ENCODE data around the gene IKZF2. TPM values are rescaled to one million over a fixed set of nuclear protein-coding genes. Genes with fewer than 3 reads are reported as not detected.

The IKZF2 gene
- total and polyA plus RNA-seq, 9 of the 15 experiments (the other 6 are each of a cell fraction or from before 2014, with no cell fraction given), result 0.04 to 0.54 (median 0.22) TPM

DNA sequence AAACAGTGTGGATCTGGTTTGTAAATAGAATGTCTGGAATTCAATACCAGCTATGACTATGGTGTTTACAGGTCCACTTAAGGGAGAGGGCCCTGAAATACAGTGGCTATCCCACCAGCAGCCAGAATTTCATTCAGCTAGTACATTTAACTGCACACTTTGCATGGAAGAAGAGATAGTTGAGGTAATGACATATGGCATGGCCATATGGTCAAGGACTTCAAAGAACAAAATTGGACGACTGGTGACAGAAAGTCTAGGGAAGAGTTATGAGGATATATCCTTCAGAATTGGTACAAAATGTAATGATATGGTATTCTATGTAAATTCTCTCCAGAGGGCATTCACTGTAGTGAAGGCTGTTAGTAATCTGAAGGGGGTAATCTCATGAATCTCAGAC lies 105.0 kb downstream of the IKZF2 start:
- DNase-seq (ENCODE audit: extremely low read depth in 1 of 4, low spot score in 3 of 4) (no peak), ATAC-seq (no peak), FAIRE-seq (no peak)
- no peaks in the 10 kb centered on the region for H3K27me3 ChIP-seq (ENCODE audit: control insufficient read depth in 2 of 2, insufficient read depth in 2 of 2, low read length in 2 of 2)
- H3K9me1 ChIP-seq (ENCODE audit: control insufficient read depth, insufficient read depth, low read length), result no peaks in the 10 kb centered on the region
- no peaks in the 10 kb centered on the region for H3K79me2 ChIP-seq (ENCODE audit: control insufficient read depth, insufficient read depth, low read length)
- H3K9ac ChIP-seq (ENCODE audit: insufficient read depth in 1 of 2, low read depth in 2 of 2, low read length in 2 of 2), result no peak overlapping the region
- H3K36me3 ChIP-seq (ENCODE audit: control insufficient read depth, insufficient read depth, low read length), result no peaks in the 10 kb centered on the region
- TF ChIP-seq ZC3H11A (IDR thresholded peaks at IDR 0.05; ENCODE audit: low read depth, low read length) (no peak), FOXP1 (CRISPR knock-in tag; IDR thresholded peaks at IDR 0.05) (no peak), RBM22 (IDR thresholded peaks at IDR 0.05; ENCODE audit: low read depth, low read length, poor library complexity, severe bottlenecking) (no peak), ZNF384 (IDR thresholded peaks at IDR 0.05; ENCODE audit: low read depth, low read length) (no peak), NCOA1 (IDR thresholded peaks at IDR 0.05; ENCODE audit: low read depth) (no peak), HNRNPL (IDR thresholded peaks at IDR 0.05; ENCODE audit: low read depth, low read length) (no peak), C11orf30 (IDR thresholded peaks at IDR 0.05; ENCODE audit: low read depth) (no peak), DPF2 (IDR thresholded peaks at IDR 0.05) (no peak), ZNF282 (CRISPR knock-in tag; IDR thresholded peaks at IDR 0.05) (no peak), JUND (IDR thresholded peaks at IDR 0.05; ENCODE audit: borderline replicate concordance, low read depth, low read length) (no peak), JUND (tag; IDR thresholded peaks at IDR 0.05; ENCODE audit: borderline replicate concordance, low read depth, low read length) (no peak), SAFB (IDR thresholded peaks at IDR 0.05; ENCODE audit: borderline replicate concordance, low read depth, low read length) (no peak), RBFOX2 (IDR thresholded peaks at IDR 0.05; ENCODE audit: low read depth, low read length) (no peak), PTTG1 (tag; IDR thresholded peaks at IDR 0.05; ENCODE audit: low read depth) (no peak), KDM4B (IDR thresholded peaks at IDR 0.05; ENCODE audit: borderline replicate concordance in 2 of 2, low read depth in 1 of 2) (no peak), MEF2D (tag; conservative IDR thresholded peaks at IDR 0.05; ENCODE audit: low read depth) (no peak)
- TF ChIP-seq, protein P1, sequence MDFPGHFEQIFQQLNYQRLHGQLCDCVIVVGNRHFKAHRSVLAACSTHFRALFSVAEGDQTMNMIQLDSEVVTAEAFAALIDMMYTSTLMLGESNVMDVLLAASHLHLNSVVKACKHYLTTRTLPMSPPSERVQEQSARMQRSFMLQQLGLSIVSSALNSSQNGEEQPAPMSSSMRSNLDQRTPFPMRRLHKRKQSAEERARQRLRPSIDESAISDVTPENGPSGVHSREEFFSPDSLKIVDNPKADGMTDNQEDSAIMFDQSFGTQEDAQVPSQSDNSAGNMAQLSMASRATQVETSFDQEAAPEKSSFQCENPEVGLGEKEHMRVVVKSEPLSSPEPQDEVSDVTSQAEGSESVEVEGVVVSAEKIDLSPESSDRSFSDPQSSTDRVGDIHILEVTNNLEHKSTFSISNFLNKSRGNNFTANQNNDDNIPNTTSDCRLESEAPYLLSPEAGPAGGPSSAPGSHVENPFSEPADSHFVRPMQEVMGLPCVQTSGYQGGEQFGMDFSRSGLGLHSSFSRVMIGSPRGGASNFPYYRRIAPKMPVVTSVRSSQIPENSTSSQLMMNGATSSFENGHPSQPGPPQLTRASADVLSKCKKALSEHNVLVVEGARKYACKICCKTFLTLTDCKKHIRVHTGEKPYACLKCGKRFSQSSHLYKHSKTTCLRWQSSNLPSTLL (IDR thresholded peaks at IDR 0.05), result no peak
- TF ChIP-seq, protein P2, sequence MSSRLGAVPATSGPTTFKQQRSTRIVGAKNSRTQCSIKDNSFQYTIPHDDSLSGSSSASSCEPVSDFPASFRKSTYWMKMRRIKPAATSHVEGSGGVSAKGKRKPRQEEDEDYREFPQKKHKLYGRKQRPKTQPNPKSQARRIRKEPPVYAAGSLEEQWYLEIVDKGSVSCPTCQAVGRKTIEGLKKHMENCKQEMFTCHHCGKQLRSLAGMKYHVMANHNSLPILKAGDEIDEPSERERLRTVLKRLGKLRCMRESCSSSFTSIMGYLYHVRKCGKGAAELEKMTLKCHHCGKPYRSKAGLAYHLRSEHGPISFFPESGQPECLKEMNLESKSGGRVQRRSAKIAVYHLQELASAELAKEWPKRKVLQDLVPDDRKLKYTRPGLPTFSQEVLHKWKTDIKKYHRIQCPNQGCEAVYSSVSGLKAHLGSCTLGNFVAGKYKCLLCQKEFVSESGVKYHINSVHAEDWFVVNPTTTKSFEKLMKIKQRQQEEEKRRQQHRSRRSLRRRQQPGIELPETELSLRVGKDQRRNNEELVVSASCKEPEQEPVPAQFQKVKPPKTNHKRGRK (tag; IDR thresholded peaks at IDR 0.05), result no peak
- TF ChIP-seq, protein P3, sequence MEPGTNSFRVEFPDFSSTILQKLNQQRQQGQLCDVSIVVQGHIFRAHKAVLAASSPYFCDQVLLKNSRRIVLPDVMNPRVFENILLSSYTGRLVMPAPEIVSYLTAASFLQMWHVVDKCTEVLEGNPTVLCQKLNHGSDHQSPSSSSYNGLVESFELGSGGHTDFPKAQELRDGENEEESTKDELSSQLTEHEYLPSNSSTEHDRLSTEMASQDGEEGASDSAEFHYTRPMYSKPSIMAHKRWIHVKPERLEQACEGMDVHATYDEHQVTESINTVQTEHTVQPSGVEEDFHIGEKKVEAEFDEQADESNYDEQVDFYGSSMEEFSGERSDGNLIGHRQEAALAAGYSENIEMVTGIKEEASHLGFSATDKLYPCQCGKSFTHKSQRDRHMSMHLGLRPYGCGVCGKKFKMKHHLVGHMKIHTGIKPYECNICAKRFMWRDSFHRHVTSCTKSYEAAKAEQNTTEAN (CRISPR knock-in tag; IDR thresholded peaks at IDR 0.05), result no peak
- H4K20me1 ChIP-seq (replicated peaks; ENCODE audit: control insufficient read depth, insufficient read depth, low read length), result no peaks in the 10 kb centered on the region
- in situ Hi-C loops (cut with MboI), result no loop called here
- no peak overlapping the region for H3K4me3 ChIP-seq
- H2AFZ ChIP-seq (ENCODE audit: low read depth, low read length), result no peak overlapping the region
- CTCF ChIA-PET (ENCODE audit: low intra/inter-chr PET ratio), result no interaction called here
- WGBS (ENCODE audit: insufficient coverage, low coverage, missing lambda C conversion rate), result 0% methylated on average over 1 of the region's 1 CpG
- H3K4me1 ChIP-seq (replicated peaks in 1 of 2; ENCODE audit: control insufficient read depth in 2 of 2, insufficient read depth in 2 of 2, low read length in 2 of 2), result no peaks in the 10 kb centered on the region
- BruUV-seq (replicated peaks), result no TSS peak
- no peak overlapping the region for H3K27ac ChIP-seq (ENCODE audit: extremely low read depth, low read depth, low read length)
- intact Hi-C loops (cut with micrococcal nuclease), result no loop called here
- H3K9me3 ChIP-seq (replicated peaks; ENCODE audit: control insufficient read depth, insufficient read depth, low read depth, low read length), result no peaks in the 10 kb centered on the region; the same call in 1 of the 2 replicates
- POLR2A ChIA-PET, result no interaction called here
- no peak overlapping the region for H3K4me2 ChIP-seq (ENCODE audit: insufficient read depth, low read length)
